HepG2 (cell line): ENCODE measurements around the gene E2F1. TPM values are rescaled to one million over a fixed set of nuclear protein-coding genes. Genes with fewer than 3 reads are reported as not detected.

Experiments
- GFI1 ChIP-seq: sonication (generic); formaldehyde crosslinking; IDR thresholded peaks from 2 replicates; pipeline ENCODE4 v1.5.0; 2020; ENCODE audit warnings: missing genetic modification reagents, mild to moderate bottlenecking, borderline replicate concordance
- HBP1 ChIP-seq: IDR thresholded peaks from 2 replicates; pipeline ENCODE4 v1.6.1; 2016; ENCODE audit warnings: low read depth, control low read depth
- JUND ChIP-seq: sonication (generic); formaldehyde crosslinking; IDR thresholded peaks from 2 replicates; pipeline ENCODE4 v1.8.0; 2022; ENCODE audit warnings: mild to moderate bottlenecking, missing genetic modification reagents
- NCOA5 ChIP-seq: sonication (generic); formaldehyde crosslinking; IDR thresholded peaks from 2 replicates; pipeline ENCODE4 v1.4.0; 2020; ENCODE audit warnings: missing genetic modification reagents
- NFE2L1 ChIP-seq: sonication (generic); formaldehyde crosslinking; IDR thresholded peaks from 2 replicates; pipeline ENCODE4 v1.4.0; 2020; ENCODE audit warnings: missing genetic modification reagents, mild to moderate bottlenecking, borderline replicate concordance
- RXRB ChIP-seq: IDR thresholded peaks from 2 replicates; pipeline ENCODE4 v1.6.1; 2016; ENCODE audit warnings: borderline replicate concordance, missing genetic modification reagents, missing compliant biosample characterization
- YEATS4 ChIP-seq: sonication (generic); formaldehyde crosslinking; IDR thresholded peaks from 2 replicates; pipeline ENCODE4 v1.4.0; 2020; ENCODE audit warnings: missing genetic modification reagents, borderline replicate concordance
- ZMAT3 ChIP-seq: sonication (generic); formaldehyde crosslinking; conservative IDR thresholded peaks from 2 replicates; pipeline ENCODE4 v1.7.0; 2021; ENCODE audit warnings: missing genetic modification reagents
- ZNF232 ChIP-seq: sonication (generic); formaldehyde crosslinking; IDR thresholded peaks from 2 replicates; pipeline ENCODE4 v1.4.0; 2020; ENCODE audit warnings: missing genetic modification reagents, borderline replicate concordance
- ZNF326 ChIP-seq: sonication (generic); formaldehyde crosslinking; IDR thresholded peaks from 2 replicates; pipeline ENCODE4 v1.4.0; 2020; ENCODE audit warnings: missing genetic modification reagents, borderline replicate concordance
- ZNF335 ChIP-seq: sonication (generic); formaldehyde crosslinking; IDR thresholded peaks from 2 replicates; pipeline ENCODE4 v1.4.0; 2020; ENCODE audit warnings: missing genetic modification reagents
- ZNF557 ChIP-seq: sonication (generic); formaldehyde crosslinking; IDR thresholded peaks from 2 replicates; pipeline ENCODE4 v1.4.0; 2020; ENCODE audit warnings: missing genetic modification reagents
- ZNF562 ChIP-seq: sonication (generic); formaldehyde crosslinking; IDR thresholded peaks from 2 replicates; pipeline ENCODE4 v1.8.0; 2022; ENCODE audit warnings: missing genetic modification reagents, borderline replicate concordance
- ZNF652 ChIP-seq: IDR thresholded peaks from 2 replicates; pipeline ENCODE4 v1.6.1; 2016; ENCODE audit warnings: low read depth, borderline replicate concordance
- ZNF775 ChIP-seq: sonication (generic); formaldehyde crosslinking; IDR thresholded peaks from 2 replicates; pipeline ENCODE4 v1.4.0; 2020; ENCODE audit warnings: missing genetic modification reagents, mild to moderate bottlenecking, moderate library complexity, borderline replicate concordance
- ZZZ3 ChIP-seq: sonication (generic); formaldehyde crosslinking; IDR thresholded peaks from 2 replicates; pipeline ENCODE4 v1.4.0; 2020; ENCODE audit warnings: missing genetic modification reagents, mild to moderate bottlenecking, borderline replicate concordance
- polyA plus RNA-seq, 8 experiments: library from polyadenylated mRNA; depleted of rRNA in 3 of 8; stranded (reverse) in 7 of 8; unstranded in 1 of 8; fragments of >200 nt; fragmentation: Illumina TruSeq in 4 of 8; extraction: Trizol in 4 of 8; gene quantifications; 2 replicates each; pipeline versions ENCODE4 v1.2.1 to v1.2.3, GENCODE V29; 2011 to 2016; ENCODE audit warnings: low read depth in 4 of 8, missing spikeins in 1 of 8, mixed read lengths in 1 of 8; ENCODE audit not compliant: insufficient read depth in 1 of 8
- total RNA-seq, 5 experiments: library from RNA; depleted of rRNA; stranded (reverse); fragments of >200 nt; fragmentation: Illumina TruSeq; extraction: Trizol; gene quantifications; 2 replicates each; pipeline ENCODE4 v1.2.3, GENCODE V29; 2016; ENCODE audit warnings: low read depth in 1 of 5
- TF ChIP-seq, protein P1 (sequence below): sonication (generic); formaldehyde crosslinking; IDR thresholded peaks from 2 replicates; pipeline ENCODE4 v1.4.0; 2020; ENCODE audit warnings: mild to moderate bottlenecking, missing genetic modification reagents
- TF ChIP-seq, protein P2 (sequence below): sonication (generic); formaldehyde crosslinking; IDR thresholded peaks from 2 replicates; pipeline ENCODE4 v1.4.0; 2020; ENCODE audit warnings: missing genetic modification reagents, borderline replicate concordance

Gene E2F1
- total and polyA plus RNA-seq, 2 of the 13 experiments (the other 11 are each of a cell fraction or from before 2014, with no cell fraction given) = 25.5 to 39.4 TPM

GRCh38 chr20:33653218-33653899 lies 32.8 kb downstream of the E2F1 start (continued):
- TF ChIP-seq YEATS4 (CRISPR knock-in tag) (no peak), ZNF326 (CRISPR knock-in tag) (peak; percentile 75), ZZZ3 (no peak; the same call in 1 of the 2 replicates), ZNF562 (no peak), HBP1 (CRISPR knock-in tag) (peak; percentile 33; the same call in 1 of the 2 replicates), JUND (CRISPR knock-in tag) (no peak), GFI1 (peak; percentile 38; the same call in 1 of the 2 replicates), ZNF232 (CRISPR knock-in tag) (peak; percentile 37; the same call in 1 of the 2 replicates), ZMAT3 (0 out of 2 replicates have a peak, but pooled peaks have one; percentile 38), ZNF775 (CRISPR knock-in tag) (no peak), ZNF652 (no peak; the same call in 1 of the 2 replicates), ZNF335 (CRISPR knock-in tag) (no peak), NCOA5 (CRISPR knock-in tag) (peak; percentile 94; the same call in 1 of the 2 replicates), ZNF557 (CRISPR knock-in tag) (peak; percentile 66), NFE2L1 (CRISPR knock-in tag) (no peak), RXRB (no peak; the same call in 1 of the 2 replicates)
- TF ChIP-seq, protein P1, sequence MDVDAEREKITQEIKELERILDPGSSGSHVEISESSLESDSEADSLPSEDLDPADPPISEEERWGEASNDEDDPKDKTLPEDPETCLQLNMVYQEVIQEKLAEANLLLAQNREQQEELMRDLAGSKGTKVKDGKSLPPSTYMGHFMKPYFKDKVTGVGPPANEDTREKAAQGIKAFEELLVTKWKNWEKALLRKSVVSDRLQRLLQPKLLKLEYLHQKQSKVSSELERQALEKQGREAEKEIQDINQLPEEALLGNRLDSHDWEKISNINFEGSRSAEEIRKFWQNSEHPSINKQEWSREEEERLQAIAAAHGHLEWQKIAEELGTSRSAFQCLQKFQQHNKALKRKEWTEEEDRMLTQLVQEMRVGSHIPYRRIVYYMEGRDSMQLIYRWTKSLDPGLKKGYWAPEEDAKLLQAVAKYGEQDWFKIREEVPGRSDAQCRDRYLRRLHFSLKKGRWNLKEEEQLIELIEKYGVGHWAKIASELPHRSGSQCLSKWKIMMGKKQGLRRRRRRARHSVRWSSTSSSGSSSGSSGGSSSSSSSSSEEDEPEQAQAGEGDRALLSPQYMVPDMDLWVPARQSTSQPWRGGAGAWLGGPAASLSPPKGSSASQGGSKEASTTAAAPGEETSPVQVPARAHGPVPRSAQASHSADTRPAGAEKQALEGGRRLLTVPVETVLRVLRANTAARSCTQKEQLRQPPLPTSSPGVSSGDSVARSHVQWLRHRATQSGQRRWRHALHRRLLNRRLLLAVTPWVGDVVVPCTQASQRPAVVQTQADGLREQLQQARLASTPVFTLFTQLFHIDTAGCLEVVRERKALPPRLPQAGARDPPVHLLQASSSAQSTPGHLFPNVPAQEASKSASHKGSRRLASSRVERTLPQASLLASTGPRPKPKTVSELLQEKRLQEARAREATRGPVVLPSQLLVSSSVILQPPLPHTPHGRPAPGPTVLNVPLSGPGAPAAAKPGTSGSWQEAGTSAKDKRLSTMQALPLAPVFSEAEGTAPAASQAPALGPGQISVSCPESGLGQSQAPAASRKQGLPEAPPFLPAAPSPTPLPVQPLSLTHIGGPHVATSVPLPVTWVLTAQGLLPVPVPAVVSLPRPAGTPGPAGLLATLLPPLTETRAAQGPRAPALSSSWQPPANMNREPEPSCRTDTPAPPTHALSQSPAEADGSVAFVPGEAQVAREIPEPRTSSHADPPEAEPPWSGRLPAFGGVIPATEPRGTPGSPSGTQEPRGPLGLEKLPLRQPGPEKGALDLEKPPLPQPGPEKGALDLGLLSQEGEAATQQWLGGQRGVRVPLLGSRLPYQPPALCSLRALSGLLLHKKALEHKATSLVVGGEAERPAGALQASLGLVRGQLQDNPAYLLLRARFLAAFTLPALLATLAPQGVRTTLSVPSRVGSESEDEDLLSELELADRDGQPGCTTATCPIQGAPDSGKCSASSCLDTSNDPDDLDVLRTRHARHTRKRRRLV (CRISPR knock-in tag) = 0 out of 2 replicates have a peak, but pooled peaks have one; percentile 2
- TF ChIP-seq, protein P2, sequence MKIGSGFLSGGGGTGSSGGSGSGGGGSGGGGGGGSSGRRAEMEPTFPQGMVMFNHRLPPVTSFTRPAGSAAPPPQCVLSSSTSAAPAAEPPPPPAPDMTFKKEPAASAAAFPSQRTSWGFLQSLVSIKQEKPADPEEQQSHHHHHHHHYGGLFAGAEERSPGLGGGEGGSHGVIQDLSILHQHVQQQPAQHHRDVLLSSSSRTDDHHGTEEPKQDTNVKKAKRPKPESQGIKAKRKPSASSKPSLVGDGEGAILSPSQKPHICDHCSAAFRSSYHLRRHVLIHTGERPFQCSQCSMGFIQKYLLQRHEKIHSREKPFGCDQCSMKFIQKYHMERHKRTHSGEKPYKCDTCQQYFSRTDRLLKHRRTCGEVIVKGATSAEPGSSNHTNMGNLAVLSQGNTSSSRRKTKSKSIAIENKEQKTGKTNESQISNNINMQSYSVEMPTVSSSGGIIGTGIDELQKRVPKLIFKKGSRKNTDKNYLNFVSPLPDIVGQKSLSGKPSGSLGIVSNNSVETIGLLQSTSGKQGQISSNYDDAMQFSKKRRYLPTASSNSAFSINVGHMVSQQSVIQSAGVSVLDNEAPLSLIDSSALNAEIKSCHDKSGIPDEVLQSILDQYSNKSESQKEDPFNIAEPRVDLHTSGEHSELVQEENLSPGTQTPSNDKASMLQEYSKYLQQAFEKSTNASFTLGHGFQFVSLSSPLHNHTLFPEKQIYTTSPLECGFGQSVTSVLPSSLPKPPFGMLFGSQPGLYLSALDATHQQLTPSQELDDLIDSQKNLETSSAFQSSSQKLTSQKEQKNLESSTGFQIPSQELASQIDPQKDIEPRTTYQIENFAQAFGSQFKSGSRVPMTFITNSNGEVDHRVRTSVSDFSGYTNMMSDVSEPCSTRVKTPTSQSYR (CRISPR knock-in tag) = no peak
